ENCODE data around the gene B4GALT6.

- TF ChIP-seq NFRKB (IDR thresholded peaks at IDR 0.05), result no peak
- no peak for TF ChIP-seq HDGF (IDR thresholded peaks at IDR 0.05; ENCODE audit: borderline replicate concordance)
- no peak for TF ChIP-seq ARNT (IDR thresholded peaks at IDR 0.05)
- TF ChIP-seq BHLHE40 (IDR thresholded peaks at IDR 0.05; ENCODE audit: borderline replicate concordance), result no peak
- TF ChIP-seq PKNOX1 (IDR thresholded peaks at IDR 0.05), result no peak
- no peak for TF ChIP-seq SUZ12 (IDR thresholded peaks at IDR 0.05)
- TF ChIP-seq FOXM1 (IDR thresholded peaks at IDR 0.05; ENCODE audit: borderline replicate concordance), result no peak
- TF ChIP-seq ZNF384 (IDR thresholded peaks at IDR 0.05), result no peak
- no peak for TF ChIP-seq SP1 (IDR thresholded peaks at IDR 0.05)
- no peak for TF ChIP-seq FOXK2 (IDR thresholded peaks at IDR 0.05)
Observed at GRCh38 chr18:31612124-31612523, 72.3 kb downstream of the B4GALT6 start.
